Stimulated activated naive CD8-positive, alpha-beta T cell treated with anti-CD3 and anti-CD28 coated beads, Interleukin-15, amount 100 ng/mL, for 72 hours (primary cell): ENCODE results near the gene TMBIM1.
"Not testable (repeated sequence)": the region's sequence is repeated elsewhere in the genome, so short reads cannot be mapped to it uniquely, and the experiment has no call there.

Source experiments
- ATAC-seq: fragments of 150-1000 bp; cut with Tn5 transposase; 2 replicates; pipeline ENCODE4 v1.10.0; 2021; ENCODE audit warnings: mild to moderate bottlenecking, moderate library complexity
- DNase-seq, 2 donors: peaks; one replicate each; pipeline ENCODE4 v3.0.0; 2021 to 2022
- H3K27ac Mint-ChIP-seq, 2 donors: one replicate each; pipeline ENCODE4 v1.8.0; 2022; ENCODE audit warnings: mild to moderate bottlenecking in 2 of 2, mixed read lengths in 2 of 2, moderate library complexity in 2 of 2
- H3K27me3 Mint-ChIP-seq: one replicate; pipeline ENCODE4 v1.8.0; 2022; ENCODE audit warnings: mixed read lengths
- H3K4me1 Mint-ChIP-seq: one replicate; pipeline ENCODE4 v1.8.0; 2022; ENCODE audit warnings: mild to moderate bottlenecking, mixed read lengths
- H3K4me3 Mint-ChIP-seq, 2 donors: one replicate each; pipeline ENCODE4 v1.8.0; 2022; ENCODE audit warnings: mild to moderate bottlenecking in 2 of 2, mixed read lengths in 2 of 2, moderate library complexity in 1 of 2
- H3K9me3 Mint-ChIP-seq, 2 donors: one replicate each; pipeline ENCODE4 v1.8.0; 2022; ENCODE audit warnings: mixed read lengths in 2 of 2

Gene TMBIM1

GRCh38 chr2:218286570-218287459 lies 5.5 kb downstream of the TMBIM1 start:
- Mint-ChIP-seq H3K4me1 (peaks cover 96% of the 10 kb centered on the region), H3K27ac (peak overlapping the region; percentile 96 to 97), H3K27me3 (no peaks in the 10 kb centered on the region), H3K4me3 (peak overlapping the region; percentile 94 to 95), H3K9me3 (no peaks in the 10 kb centered on the region)
- ATAC-seq (peak; percentile 86), DNase-seq (peak; percentile 80 to 89)

DNA sequence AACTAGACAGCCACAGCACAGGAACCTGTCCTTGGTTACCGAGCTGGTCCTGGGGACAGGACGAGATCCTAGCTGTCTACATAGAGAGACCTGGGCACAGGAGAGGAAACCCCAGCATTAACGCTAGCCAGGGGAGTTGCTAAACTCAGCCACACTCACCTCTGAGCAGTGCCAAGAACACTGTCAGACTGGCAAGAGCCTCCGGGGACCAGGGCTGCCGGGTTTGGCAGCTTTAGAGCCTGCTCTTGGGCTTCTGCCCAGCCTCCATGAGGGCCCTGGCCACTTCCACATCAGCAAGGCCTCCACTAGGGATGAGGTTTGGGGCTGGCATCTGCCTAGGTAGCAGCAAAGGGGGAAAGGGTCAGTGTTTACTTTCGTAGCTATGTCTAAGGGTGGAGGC lies 6.7 kb downstream of the TMBIM1 start:
- ATAC-seq (no peak), DNase-seq (no peak)
- Mint-ChIP-seq H3K4me3 (peak overlapping the region; percentile 94 to 95), H3K4me1 (peaks cover 90% of the 10 kb centered on the region), H3K9me3 (no peaks in the 10 kb centered on the region), H3K27me3 (no peaks in the 10 kb centered on the region), H3K27ac (peak overlapping the region; percentile 90 to 94)

DNA sequence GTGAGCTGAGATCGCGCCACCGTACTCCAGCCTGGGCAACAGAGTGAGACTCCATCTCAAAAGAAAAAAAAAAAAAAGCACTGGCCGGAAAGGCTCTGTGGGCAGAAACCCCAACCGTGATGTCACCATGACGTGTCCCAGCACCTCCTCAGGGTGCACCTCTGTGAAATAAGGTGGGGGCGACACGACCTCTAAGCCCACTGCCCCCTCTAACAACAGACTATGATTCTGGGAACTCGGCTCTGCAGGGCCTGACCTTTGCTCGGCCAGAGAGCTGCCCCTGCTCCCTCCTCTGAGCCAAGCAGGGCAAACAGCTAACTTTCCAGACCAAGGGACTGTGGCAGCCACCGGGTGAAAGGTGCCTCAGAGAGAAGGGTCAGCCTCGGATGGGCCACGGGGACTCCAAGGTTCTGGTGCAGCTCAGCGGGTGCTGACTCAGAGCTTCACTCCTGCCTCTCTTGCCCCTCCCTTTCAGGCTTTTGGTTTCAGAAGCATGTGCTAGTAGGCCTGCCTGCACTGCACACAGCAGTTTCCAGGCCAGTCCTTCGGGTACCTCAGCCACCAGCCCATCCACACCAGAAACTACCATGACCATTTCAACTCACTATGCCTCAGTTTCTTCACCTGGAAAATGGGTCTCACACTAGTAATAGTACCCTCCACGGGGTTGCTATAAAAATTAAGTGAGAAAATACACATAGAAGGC lies 8.0 kb downstream of the TMBIM1 start:
- ATAC-seq = peak; percentile 36
- peaks cover 77% of the 10 kb centered on the region for H3K4me1 Mint-ChIP-seq

DNA sequence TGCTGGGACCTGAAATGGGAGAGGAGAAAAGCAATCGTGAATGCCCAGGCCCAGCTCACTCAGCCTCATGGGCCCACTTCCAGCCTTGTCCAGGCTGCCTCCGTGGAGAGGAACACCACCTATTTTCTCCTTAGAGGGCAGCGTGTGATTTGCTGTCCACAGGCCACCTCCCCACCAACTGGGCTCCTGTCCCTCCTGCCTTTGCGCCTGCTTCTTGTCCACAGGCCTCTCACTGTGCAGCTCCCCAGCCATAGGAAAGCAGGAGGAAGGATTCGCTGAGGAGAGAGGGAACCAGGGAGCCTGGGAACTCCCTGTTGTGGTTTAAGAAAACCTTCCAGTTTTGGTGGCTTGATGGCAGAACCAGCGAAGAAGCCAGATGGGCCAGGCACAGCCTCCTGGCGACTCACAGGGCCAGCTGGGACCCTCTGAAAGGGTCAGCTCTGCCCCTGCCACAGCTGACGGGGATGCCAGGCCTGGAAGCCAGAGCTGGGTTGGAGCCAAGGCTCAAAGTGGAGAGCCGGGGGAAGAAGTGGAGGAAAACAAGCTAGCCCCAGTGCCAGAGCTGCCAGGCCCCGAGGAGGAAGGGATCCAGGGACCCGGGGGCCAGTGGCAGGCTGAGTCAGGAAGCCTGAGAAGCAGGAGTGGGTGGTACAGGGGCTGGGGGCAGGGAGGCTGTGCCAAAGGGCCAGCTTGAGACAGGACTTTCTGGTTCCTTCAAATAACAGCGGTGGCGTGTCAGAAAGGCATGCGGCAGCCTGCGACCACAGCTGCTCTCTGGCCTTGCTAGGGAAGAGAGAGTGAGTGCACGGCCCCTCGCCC lies 9.9 kb downstream of the TMBIM1 start:
- Mint-ChIP-seq H3K27ac (peak overlapping the region in 1 of 2 donors; percentile 60), H3K27me3 (no peaks in the 10 kb centered on the region), H3K4me1 (peaks cover 63% of the 10 kb centered on the region), H3K9me3 (no peaks in the 10 kb centered on the region), H3K4me3 (no peak overlapping the region)
- ATAC-seq (no peak), DNase-seq (no peak)

More for the DNA sequence above, 8.0 kb downstream of the TMBIM1 start:
- Mint-ChIP-seq H3K27ac (peak overlapping the region; percentile 72 to 90), H3K27me3 (no peaks in the 10 kb centered on the region), H3K4me3 (peak overlapping the region; percentile 43 to 55), H3K9me3 (no peaks in the 10 kb centered on the region)
- DNase-seq = peak in 1 of 2 donors; percentile 66

DNA sequence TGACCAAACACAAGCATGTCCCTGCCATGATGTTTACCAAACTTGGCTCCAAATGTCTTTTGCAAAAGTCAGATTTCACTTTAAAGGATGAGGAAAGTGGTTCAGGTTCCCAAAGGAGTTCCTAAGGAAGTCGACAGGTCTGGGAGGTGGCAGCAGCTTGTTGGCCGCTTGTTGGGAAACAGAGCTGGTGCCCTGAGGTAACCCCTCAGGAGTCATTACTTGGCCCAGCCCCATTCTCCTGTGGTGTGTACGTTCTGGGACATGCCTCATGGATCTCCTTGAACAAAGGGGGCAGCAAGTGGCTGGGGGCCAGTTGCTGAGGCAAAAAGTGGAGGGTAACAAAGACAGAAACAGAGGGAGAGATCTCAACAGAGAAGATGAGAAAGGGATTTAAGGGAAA lies 10.9 kb downstream of the TMBIM1 start:
- peak overlapping the region; percentile 13 to 79 for H3K27ac Mint-ChIP-seq
- no peaks in the 10 kb centered on the region for H3K9me3 Mint-ChIP-seq
- peaks cover 62% of the 10 kb centered on the region for H3K4me1 Mint-ChIP-seq
- no peak for DNase-seq
- no peak for ATAC-seq
- no peak overlapping the region for H3K4me3 Mint-ChIP-seq
- no peaks in the 10 kb centered on the region for H3K27me3 Mint-ChIP-seq

DNA sequence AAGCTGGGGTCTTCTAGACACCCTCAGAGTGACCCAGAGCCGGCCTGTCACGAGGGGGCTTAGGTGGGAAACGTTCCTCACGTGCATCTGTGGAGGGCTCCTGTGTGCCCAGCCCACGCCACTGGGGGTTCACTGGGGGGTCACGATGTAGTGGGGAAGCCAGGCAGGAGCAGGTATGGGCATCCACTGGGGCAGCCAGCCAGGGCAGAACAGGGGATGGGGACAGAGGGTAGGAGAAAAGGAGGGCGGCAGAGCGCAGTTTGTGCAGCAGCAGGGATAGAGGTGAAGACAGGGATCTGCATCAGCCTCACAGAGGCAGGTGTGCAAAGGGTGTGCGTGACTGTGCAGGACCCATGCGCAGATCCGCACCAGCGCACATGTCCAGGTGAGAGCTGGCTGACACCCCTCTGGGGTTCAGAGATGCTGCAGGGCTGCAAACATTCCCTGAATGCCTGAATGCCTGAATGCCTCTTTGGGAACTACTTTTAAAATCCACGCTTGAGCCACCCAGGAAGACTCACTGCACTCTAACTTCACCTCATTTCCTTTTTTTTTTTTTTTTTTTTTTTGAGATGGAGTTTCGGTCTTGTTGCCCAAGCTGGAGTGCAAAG lies 11.9 kb downstream of the TMBIM1 start:
- H3K4me1 Mint-ChIP-seq = peaks cover 52% of the 10 kb centered on the region
- ATAC-seq = no peak
- H3K9me3 Mint-ChIP-seq = no peaks in the 10 kb centered on the region
- no peak for DNase-seq
- H3K27me3 Mint-ChIP-seq = no peaks in the 10 kb centered on the region
- no peak overlapping the region for H3K27ac Mint-ChIP-seq
- no peak overlapping the region for H3K4me3 Mint-ChIP-seq

GRCh38 chr2:218278531-218279360 lies 13.6 kb downstream of the TMBIM1 start:
- Mint-ChIP-seq H3K27ac (peak overlapping the region in 1 of 2 donors; percentile 55), H3K27me3 (no peaks in the 10 kb centered on the region), H3K4me3 (no peak overlapping the region), H3K4me1 (peaks cover 38% of the 10 kb centered on the region), H3K9me3 (no peaks in the 10 kb centered on the region)
- DNase-seq (no peak), ATAC-seq (no peak)

- no peak overlapping the region for H3K4me3 Mint-ChIP-seq
- no peak for ATAC-seq
Observed at GRCh38 chr2:218277921-218278320, 14.4 kb downstream of the TMBIM1 start.

GRCh38 chr2:218276986-218277755 lies 15.1 kb downstream of the TMBIM1 start:
- peaks cover 34% of the 10 kb centered on the region for H3K4me1 Mint-ChIP-seq
- H3K27me3 Mint-ChIP-seq = no peaks in the 10 kb centered on the region
- DNase-seq = no peak
- H3K9me3 Mint-ChIP-seq = no peaks in the 10 kb centered on the region
- peak overlapping the region in 1 of 2 donors; percentile 73 for H3K27ac Mint-ChIP-seq
- no peak for ATAC-seq
- H3K4me3 Mint-ChIP-seq = no peak overlapping the region

More at GRCh38 chr2:218277921-218278320, 14.4 kb downstream of the TMBIM1 start:
- Mint-ChIP-seq H3K9me3 (no peaks in the 10 kb centered on the region), H3K27me3 (no peaks in the 10 kb centered on the region), H3K27ac (peak overlapping the region in 1 of 2 donors; percentile 71), H3K4me1 (peaks cover 34% of the 10 kb centered on the region)
- DNase-seq = no peak

DNA sequence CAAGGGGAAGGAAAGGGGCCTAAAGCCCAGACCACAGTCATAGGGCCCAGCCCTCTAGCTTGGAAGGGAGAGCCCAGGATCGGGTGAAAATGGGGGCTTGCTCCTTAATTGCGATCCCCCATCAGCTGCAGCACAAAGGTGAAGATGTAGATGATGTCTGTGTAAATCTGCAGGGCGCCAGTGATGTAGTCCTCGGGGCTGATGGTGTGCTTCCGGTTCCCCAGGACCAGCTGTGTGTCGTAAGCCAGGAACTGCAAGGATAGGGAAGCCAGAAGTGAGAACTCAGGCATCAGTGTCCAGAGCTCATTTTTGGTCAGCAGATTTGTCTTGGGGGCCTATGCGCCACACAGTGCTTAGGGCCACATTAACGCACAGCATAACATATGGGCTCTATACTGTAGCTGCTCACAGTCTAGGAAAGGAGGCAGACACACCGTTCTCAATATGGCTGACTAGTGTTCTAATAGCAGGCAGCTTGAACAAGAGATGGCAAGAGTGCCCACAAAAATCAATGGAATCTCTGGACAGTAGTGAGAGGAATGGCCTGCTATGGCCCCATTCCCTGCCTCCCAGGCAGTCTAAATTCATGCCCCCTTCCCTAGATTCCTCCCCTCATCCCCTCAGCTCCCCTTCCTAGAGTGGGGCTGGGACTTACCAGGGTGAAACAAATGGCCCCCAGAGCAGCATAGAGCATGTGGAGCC lies 16.8 kb downstream of the TMBIM1 start:
- Mint-ChIP-seq H3K27ac (peak overlapping the region in 1 of 2 donors; percentile 37), H3K27me3 (no peaks in the 10 kb centered on the region), H3K4me1 (peaks cover 42% of the 10 kb centered on the region), H3K4me3 (no peak overlapping the region), H3K9me3 (no peaks in the 10 kb centered on the region)
- DNase-seq (no peak), ATAC-seq (no peak)

DNA sequence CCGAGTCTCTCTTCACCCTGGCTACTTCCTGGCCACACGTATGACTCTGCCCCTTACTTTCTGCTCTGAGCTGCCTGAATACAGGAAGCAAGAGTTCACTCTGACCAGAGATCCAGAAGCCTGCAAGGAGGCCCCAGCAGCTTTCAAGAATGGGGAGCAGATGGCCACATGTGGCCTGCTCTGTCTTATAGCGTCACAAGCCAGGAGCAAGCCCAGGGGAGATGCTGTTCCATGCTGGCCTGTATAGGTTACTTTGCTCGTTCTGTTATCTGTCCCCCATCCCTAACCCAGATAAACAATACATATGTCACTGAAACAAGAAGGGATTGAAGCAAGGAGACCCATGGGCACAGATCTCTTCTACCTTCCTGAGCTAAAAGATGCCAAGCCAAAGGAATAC lies 17.7 kb downstream of the TMBIM1 start:
- no peaks in the 10 kb centered on the region for H3K9me3 Mint-ChIP-seq
- peaks cover 42% of the 10 kb centered on the region for H3K4me1 Mint-ChIP-seq
- no peak for DNase-seq
- no peak for ATAC-seq
- H3K27me3 Mint-ChIP-seq = no peaks in the 10 kb centered on the region
- peak overlapping the region; percentile 50 to 72 for H3K27ac Mint-ChIP-seq
- no peak overlapping the region for H3K4me3 Mint-ChIP-seq

DNA sequence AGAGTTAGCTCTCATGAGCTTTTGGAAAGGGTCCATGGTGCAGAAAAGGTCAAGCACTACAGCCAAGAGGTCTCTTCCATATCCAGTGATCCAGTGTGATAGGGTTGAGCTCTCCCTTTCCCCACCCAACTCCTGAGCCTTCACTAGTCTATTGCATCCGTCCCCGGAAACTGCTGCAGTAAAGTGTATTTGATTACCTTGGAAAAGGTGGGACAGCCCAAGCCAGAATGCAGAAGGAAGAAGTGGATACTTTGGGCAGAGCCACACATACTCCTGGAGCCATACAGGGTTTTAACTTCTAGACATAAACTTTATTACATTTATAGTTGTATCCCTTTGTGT lies 18.4 kb downstream of the TMBIM1 start:
- no peaks in the 10 kb centered on the region for H3K27me3 Mint-ChIP-seq
- H3K4me3 Mint-ChIP-seq = no peak overlapping the region
- peak overlapping the region in 1 of 2 donors; percentile 77 for H3K27ac Mint-ChIP-seq
- peaks cover 48% of the 10 kb centered on the region for H3K4me1 Mint-ChIP-seq
- DNase-seq (no peak), ATAC-seq (no peak)
- no peaks in the 10 kb centered on the region for H3K9me3 Mint-ChIP-seq

GRCh38 chr2:218273214-218273907 lies 18.9 kb downstream of the TMBIM1 start:
- ATAC-seq, H3K27me3 Mint-ChIP-seq, H3K9me3 Mint-ChIP-seq, H3K4me3 Mint-ChIP-seq, DNase-seq: not testable (repeated sequence)
- H3K27ac Mint-ChIP-seq = peak overlapping the region in 1 of 2 donors; percentile 77
- peaks cover 48% of the 10 kb centered on the region for H3K4me1 Mint-ChIP-seq
